ENCODE results near the gene ABCE1.

The ABCE1 gene

GRCh38 chr4:145108128-145108527, 10.0 kb downstream of the ABCE1 start:
- H3K4me2 ChIP-seq (ENCODE audit: low read length) = no peak overlapping the region
- H2AFZ ChIP-seq = no peak overlapping the region
- H3K27me3 ChIP-seq (ENCODE audit: control insufficient read depth, insufficient read depth, low read length) = no peaks in the 10 kb centered on the region
- no peaks in the 10 kb centered on the region for H3K4me1 ChIP-seq
- H3K9me3 ChIP-seq (ENCODE audit: control insufficient read depth, low read length) = no peaks in the 10 kb centered on the region
- no peaks in the 10 kb centered on the region for H3K79me2 ChIP-seq
- H3K4me3 ChIP-seq (ENCODE audit: low read depth, low read length) = no peak overlapping the region
- no peaks in the 10 kb centered on the region for H3K36me3 ChIP-seq (ENCODE audit: control insufficient read depth, insufficient read depth, low read length)
- H3K9ac ChIP-seq = no peak overlapping the region
- no peak overlapping the region for H3K27ac ChIP-seq
- TF ChIP-seq CTCF (IDR thresholded peaks at IDR 0.05) = no peak

GRCh38 chr4:145125396-145125795, 27.3 kb downstream of the ABCE1 start:
- H3K79me2 ChIP-seq = no peaks in the 10 kb centered on the region
- no peak overlapping the region for H3K27ac ChIP-seq
- no peak overlapping the region for H3K9ac ChIP-seq
- H3K4me2 ChIP-seq (ENCODE audit: low read length) = no peak overlapping the region
- no peak overlapping the region for H3K4me3 ChIP-seq (ENCODE audit: low read depth, low read length)
- no peaks in the 10 kb centered on the region for H3K4me1 ChIP-seq
- no peaks in the 10 kb centered on the region for H3K36me3 ChIP-seq (ENCODE audit: control insufficient read depth, insufficient read depth, low read length)
- H2AFZ ChIP-seq = no peak overlapping the region
- TF ChIP-seq CTCF (IDR thresholded peaks at IDR 0.05) = no peak
- no peaks in the 10 kb centered on the region for H3K27me3 ChIP-seq (ENCODE audit: control insufficient read depth, insufficient read depth, low read length)
- H3K9me3 ChIP-seq (ENCODE audit: control insufficient read depth, low read length) = no peaks in the 10 kb centered on the region

- Histone ChIP-seq H3K79me2 (no peaks in the 10 kb centered on the region), H2AFZ (no peak overlapping the region), H3K36me3 (ENCODE audit: control insufficient read depth, insufficient read depth, low read length) (no peaks in the 10 kb centered on the region), H3K4me2 (ENCODE audit: low read length) (no peak overlapping the region), H3K9me3 (ENCODE audit: control insufficient read depth, low read length) (no peaks in the 10 kb centered on the region), H3K4me1 (no peaks in the 10 kb centered on the region), H3K4me3 (ENCODE audit: low read depth, low read length) (no peak overlapping the region), H3K27ac (no peak overlapping the region), H3K9ac (no peak overlapping the region), H3K27me3 (ENCODE audit: control insufficient read depth, insufficient read depth, low read length) (no peaks in the 10 kb centered on the region)
- TF ChIP-seq CTCF (IDR thresholded peaks at IDR 0.05) = no peak
Observed at GRCh38 chr4:145130130-145130529, 32.0 kb downstream of the ABCE1 start.

- Histone ChIP-seq H3K9me3 (ENCODE audit: control insufficient read depth, low read length) (no peaks in the 10 kb centered on the region), H3K9ac (no peak overlapping the region), H3K27ac (no peak overlapping the region), H3K4me1 (no peaks in the 10 kb centered on the region), H3K4me3 (ENCODE audit: low read depth, low read length) (no peak overlapping the region), H3K36me3 (ENCODE audit: control insufficient read depth, insufficient read depth, low read length) (no peaks in the 10 kb centered on the region), H3K27me3 (ENCODE audit: control insufficient read depth, insufficient read depth, low read length) (no peaks in the 10 kb centered on the region), H3K4me2 (ENCODE audit: low read length) (no peak overlapping the region), H3K79me2 (no peaks in the 10 kb centered on the region), H2AFZ (no peak overlapping the region)
- TF ChIP-seq CTCF (IDR thresholded peaks at IDR 0.05) = no peak
Observed at GRCh38 chr4:145130788-145131399, 32.8 kb downstream of the ABCE1 start.

- no peaks in the 10 kb centered on the region for H3K9me3 ChIP-seq (ENCODE audit: control insufficient read depth, low read length)
- H3K4me2 ChIP-seq (ENCODE audit: low read length) = no peak overlapping the region
- H2AFZ ChIP-seq = no peak overlapping the region
- no peak overlapping the region for H3K9ac ChIP-seq
- no peak overlapping the region for H3K27ac ChIP-seq
- no peak for TF ChIP-seq CTCF (IDR thresholded peaks at IDR 0.05)
- H3K36me3 ChIP-seq (ENCODE audit: control insufficient read depth, insufficient read depth, low read length) = no peaks in the 10 kb centered on the region
- no peaks in the 10 kb centered on the region for H3K27me3 ChIP-seq (ENCODE audit: control insufficient read depth, insufficient read depth, low read length)
- H3K4me3 ChIP-seq (ENCODE audit: low read depth, low read length) = no peak overlapping the region
- H3K4me1 ChIP-seq = no peaks in the 10 kb centered on the region
- no peaks in the 10 kb centered on the region for H3K79me2 ChIP-seq
Observed at GRCh38 chr4:145131848-145132247, 33.7 kb downstream of the ABCE1 start.
